ENCODE measurements around the gene RPA3. TPM values are rescaled to one million over a fixed set of nuclear protein-coding genes. Genes with fewer than 3 reads are reported as not detected.

The RPA3 gene
- total and polyA plus RNA-seq, 9 of the 15 experiments (the other 6 are each of a cell fraction or from before 2014, with no cell fraction given), result 68.5 to 265 (median 125) TPM

DNA sequence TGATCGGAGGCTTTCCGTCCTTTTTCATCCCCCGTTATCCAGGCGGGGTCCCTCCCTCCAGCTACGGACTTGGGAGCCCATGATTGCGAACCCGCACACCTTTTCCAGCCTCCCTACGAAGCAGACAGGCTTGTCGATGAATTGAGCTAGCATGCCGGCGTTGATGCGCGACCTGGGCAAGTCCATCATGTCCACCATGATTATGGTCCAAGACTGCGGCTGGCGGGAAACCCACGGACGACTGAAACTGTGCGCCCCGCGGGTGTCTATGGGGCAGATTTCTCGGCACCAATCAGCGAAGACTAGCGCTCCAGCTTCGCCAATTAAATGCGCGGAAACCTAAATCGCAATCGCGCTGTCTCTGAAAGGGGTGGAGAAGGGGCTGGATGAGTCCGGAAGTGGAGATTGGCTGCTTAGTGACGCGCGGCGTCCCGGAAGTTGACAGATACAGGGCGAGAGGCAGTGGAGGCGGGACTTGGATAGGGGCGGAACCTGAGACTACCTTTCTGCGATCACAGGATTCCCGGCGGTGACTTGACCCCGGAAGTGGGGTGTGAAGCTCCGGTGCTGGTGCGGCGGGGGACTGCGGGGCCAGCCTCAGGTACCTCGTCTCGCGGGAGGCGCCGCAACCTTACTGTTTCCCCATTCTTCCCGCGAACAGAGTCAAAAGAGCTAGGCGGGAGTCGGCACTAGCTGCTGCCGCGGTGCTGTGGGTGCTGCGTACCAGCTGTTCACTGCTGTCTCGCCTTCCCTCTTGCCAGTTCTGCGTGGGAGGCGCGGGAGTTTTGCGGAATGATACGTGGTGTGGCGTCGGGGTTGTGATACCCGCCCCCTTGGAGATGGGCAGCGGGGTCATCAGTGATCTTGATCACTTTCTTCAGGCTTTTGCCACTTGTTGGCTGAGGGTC is 77.9 kb downstream of the RPA3 start, which contains the start of gene UMAD1 (continued):
- TF ChIP-seq, protein P1, sequence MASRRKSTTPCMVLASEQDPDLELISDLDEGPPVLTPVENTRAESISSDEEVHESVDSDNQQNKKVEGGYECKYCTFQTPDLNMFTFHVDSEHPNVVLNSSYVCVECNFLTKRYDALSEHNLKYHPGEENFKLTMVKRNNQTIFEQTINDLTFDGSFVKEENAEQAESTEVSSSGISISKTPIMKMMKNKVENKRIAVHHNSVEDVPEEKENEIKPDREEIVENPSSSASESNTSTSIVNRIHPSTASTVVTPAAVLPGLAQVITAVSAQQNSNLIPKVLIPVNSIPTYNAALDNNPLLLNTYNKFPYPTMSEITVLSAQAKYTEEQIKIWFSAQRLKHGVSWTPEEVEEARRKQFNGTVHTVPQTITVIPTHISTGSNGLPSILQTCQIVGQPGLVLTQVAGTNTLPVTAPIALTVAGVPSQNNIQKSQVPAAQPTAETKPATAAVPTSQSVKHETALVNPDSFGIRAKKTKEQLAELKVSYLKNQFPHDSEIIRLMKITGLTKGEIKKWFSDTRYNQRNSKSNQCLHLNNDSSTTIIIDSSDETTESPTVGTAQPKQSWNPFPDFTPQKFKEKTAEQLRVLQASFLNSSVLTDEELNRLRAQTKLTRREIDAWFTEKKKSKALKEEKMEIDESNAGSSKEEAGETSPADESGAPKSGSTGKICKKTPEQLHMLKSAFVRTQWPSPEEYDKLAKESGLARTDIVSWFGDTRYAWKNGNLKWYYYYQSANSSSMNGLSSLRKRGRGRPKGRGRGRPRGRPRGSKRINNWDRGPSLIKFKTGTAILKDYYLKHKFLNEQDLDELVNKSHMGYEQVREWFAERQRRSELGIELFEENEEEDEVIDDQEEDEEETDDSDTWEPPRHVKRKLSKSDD (conservative IDR thresholded peaks at IDR 0.05; ENCODE audit: low read length), result no peak
- TF ChIP-seq FOXA3 (CRISPR knock-in tag; conservative IDR thresholded peaks at IDR 0.05 in 1 of 2, IDR thresholded peaks at IDR 0.05 in 1 of 2) (peak in 1 of 2 experiments; percentile 77; a peak in 1 of 4 replicates), MCM5 (IDR thresholded peaks at IDR 0.05; ENCODE audit: low read depth) (no peak), NFE2 (IDR thresholded peaks at IDR 0.05; ENCODE audit: low read depth) (0 out of 2 replicates have a peak, but pooled peaks have one; percentile 2), CSDE1 (IDR thresholded peaks at IDR 0.05) (no peak), SP2 (IDR thresholded peaks at IDR 0.05; ENCODE audit: extremely low read depth, low read depth, low read length, poor library complexity, severe bottlenecking) (peak; percentile 25), TOE1 (IDR thresholded peaks at IDR 0.05; ENCODE audit: borderline replicate concordance) (peak; percentile 61; the same call in 1 of the 2 replicates), TOE1 (CRISPR knock-in tag; IDR thresholded peaks at IDR 0.05; ENCODE audit: borderline replicate concordance, low read depth) (no peak), FOXM1 (IDR thresholded peaks at IDR 0.05; ENCODE audit: low read depth) (peak; percentile 60), FOXM1 (CRISPR knock-in tag; IDR thresholded peaks at IDR 0.05; ENCODE audit: low read depth) (0 out of 2 replicates have a peak, but pooled peaks have one; percentile 24), ZSCAN29 (IDR thresholded peaks at IDR 0.05) (no peak), CREM (IDR thresholded peaks at IDR 0.05; ENCODE audit: low read depth) (peak; percentile 82), TAL1 (IDR thresholded peaks at IDR 0.05) (peak; percentile 34)
- TF ChIP-seq, protein P2, sequence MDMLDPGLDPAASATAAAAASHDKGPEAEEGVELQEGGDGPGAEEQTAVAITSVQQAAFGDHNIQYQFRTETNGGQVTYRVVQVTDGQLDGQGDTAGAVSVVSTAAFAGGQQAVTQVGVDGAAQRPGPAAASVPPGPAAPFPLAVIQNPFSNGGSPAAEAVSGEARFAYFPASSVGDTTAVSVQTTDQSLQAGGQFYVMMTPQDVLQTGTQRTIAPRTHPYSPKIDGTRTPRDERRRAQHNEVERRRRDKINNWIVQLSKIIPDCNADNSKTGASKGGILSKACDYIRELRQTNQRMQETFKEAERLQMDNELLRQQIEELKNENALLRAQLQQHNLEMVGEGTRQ (CRISPR knock-in tag; IDR thresholded peaks at IDR 0.05), result no peak
- TF ChIP-seq, protein P3, sequence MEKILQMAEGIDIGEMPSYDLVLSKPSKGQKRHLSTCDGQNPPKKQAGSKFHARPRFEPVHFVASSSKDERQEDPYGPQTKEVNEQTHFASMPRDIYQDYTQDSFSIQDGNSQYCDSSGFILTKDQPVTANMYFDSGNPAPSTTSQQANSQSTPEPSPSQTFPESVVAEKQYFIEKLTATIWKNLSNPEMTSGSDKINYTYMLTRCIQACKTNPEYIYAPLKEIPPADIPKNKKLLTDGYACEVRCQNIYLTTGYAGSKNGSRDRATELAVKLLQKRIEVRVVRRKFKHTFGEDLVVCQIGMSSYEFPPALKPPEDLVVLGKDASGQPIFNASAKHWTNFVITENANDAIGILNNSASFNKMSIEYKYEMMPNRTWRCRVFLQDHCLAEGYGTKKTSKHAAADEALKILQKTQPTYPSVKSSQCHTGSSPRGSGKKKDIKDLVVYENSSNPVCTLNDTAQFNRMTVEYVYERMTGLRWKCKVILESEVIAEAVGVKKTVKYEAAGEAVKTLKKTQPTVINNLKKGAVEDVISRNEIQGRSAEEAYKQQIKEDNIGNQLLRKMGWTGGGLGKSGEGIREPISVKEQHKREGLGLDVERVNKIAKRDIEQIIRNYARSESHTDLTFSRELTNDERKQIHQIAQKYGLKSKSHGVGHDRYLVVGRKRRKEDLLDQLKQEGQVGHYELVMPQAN (IDR thresholded peaks at IDR 0.05; ENCODE audit: borderline replicate concordance), result peak; percentile 93
- TF ChIP-seq, protein P4, sequence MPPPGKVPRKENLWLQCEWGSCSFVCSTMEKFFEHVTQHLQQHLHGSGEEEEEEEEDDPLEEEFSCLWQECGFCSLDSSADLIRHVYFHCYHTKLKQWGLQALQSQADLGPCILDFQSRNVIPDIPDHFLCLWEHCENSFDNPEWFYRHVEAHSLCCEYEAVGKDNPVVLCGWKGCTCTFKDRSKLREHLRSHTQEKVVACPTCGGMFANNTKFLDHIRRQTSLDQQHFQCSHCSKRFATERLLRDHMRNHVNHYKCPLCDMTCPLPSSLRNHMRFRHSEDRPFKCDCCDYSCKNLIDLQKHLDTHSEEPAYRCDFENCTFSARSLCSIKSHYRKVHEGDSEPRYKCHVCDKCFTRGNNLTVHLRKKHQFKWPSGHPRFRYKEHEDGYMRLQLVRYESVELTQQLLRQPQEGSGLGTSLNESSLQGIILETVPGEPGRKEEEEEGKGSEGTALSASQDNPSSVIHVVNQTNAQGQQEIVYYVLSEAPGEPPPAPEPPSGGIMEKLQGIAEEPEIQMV (tag; conservative IDR thresholded peaks at IDR 0.05; ENCODE audit: low read depth), result no peak
- TF ChIP-seq, protein P5, sequence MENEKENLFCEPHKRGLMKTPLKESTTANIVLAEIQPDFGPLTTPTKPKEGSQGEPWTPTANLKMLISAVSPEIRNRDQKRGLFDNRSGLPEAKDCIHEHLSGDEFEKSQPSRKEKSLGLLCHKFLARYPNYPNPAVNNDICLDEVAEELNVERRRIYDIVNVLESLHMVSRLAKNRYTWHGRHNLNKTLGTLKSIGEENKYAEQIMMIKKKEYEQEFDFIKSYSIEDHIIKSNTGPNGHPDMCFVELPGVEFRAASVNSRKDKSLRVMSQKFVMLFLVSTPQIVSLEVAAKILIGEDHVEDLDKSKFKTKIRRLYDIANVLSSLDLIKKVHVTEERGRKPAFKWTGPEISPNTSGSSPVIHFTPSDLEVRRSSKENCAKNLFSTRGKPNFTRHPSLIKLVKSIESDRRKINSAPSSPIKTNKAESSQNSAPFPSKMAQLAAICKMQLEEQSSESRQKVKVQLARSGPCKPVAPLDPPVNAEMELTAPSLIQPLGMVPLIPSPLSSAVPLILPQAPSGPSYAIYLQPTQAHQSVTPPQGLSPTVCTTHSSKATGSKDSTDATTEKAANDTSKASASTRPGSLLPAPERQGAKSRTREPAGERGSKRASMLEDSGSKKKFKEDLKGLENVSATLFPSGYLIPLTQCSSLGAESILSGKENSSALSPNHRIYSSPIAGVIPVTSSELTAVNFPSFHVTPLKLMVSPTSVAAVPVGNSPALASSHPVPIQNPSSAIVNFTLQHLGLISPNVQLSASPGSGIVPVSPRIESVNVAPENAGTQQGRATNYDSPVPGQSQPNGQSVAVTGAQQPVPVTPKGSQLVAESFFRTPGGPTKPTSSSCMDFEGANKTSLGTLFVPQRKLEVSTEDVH (IDR thresholded peaks at IDR 0.05; ENCODE audit: low read depth, partially characterized antibody), result peak; percentile 99
